Stomach smooth muscle (tissue), 2 donors: ENCODE results near the gene PLPPR3.
A peak's percentile ranks its signal among the peaks of the same experiment; 100 is the strongest.
"Not testable (repeated sequence)": the region's sequence is repeated elsewhere in the genome, so short reads cannot be mapped to it uniquely, and the experiment has no call there.

Experiments used
- H3K27ac ChIP-seq: one replicate; pipeline ENCODE4 v1.7.0; 2013; ENCODE audit warnings: mild to moderate bottlenecking, low read length, inconsistent platforms
- H3K27me3 ChIP-seq, 2 donors: one replicate each; pipeline ENCODE4 v1.7.0; 2013; ENCODE audit warnings: low read length in 2 of 2; ENCODE audit not compliant: insufficient read depth in 2 of 2, control insufficient read depth in 1 of 2
- H3K36me3 ChIP-seq, 2 donors: one replicate each; pipeline ENCODE4 v1.7.0; 2013; ENCODE audit warnings: low read length in 2 of 2; ENCODE audit not compliant: control insufficient read depth in 2 of 2, insufficient read depth in 2 of 2
- H3K4me1 ChIP-seq: one replicate; pipeline ENCODE4 v1.7.0; 2013; ENCODE audit warnings: low read length; ENCODE audit not compliant: control insufficient read depth, insufficient read depth
- H3K4me3 ChIP-seq, 2 donors: one replicate each; pipeline ENCODE4 v1.7.0; 2013; ENCODE audit warnings: low read length in 2 of 2
- H3K9ac ChIP-seq, 2 donors: one replicate each; pipeline ENCODE4 v1.7.0; 2013; ENCODE audit warnings: low read length in 2 of 2, mild to moderate bottlenecking in 1 of 2
- H3K9me3 ChIP-seq, 2 donors: one replicate each; pipeline ENCODE4 v1.7.0; 2013; ENCODE audit warnings: low read length in 2 of 2; ENCODE audit not compliant: control insufficient read depth in 2 of 2
- donor health status: healthy.
- donor health status: Pancreatic carcinoma.

PLPPR3 gene

GRCh38 chr19:862581-863314, 41.0 kb upstream of the PLPPR3 start:
- Histone ChIP-seq H3K27me3 (peaks cover 17 to 23% of the 10 kb centered on the region in 2 donors), H3K4me1 (peaks cover 28% of the 10 kb centered on the region), H3K4me3 (peak overlapping the region in 1 of 2 donors; percentile 3), H3K27ac (no peak overlapping the region), H3K36me3 (peaks cover 3 to 4% of the 10 kb centered on the region in 2 donors), H3K9ac (no peak overlapping the region), H3K9me3 (no peaks in the 10 kb centered on the region)

- Histone ChIP-seq H3K27ac (no peak overlapping the region), H3K4me1 (peaks cover 27% of the 10 kb centered on the region), H3K9ac (no peak overlapping the region), H3K9me3 (no peaks in the 10 kb centered on the region), H3K27me3 (peaks cover 17 to 23% of the 10 kb centered on the region in 2 donors), H3K4me3 (no peak overlapping the region), H3K36me3 (no peaks in the 10 kb centered on the region)
These were observed 40.2 kb upstream of the PLPPR3 start for GRCh38 chr19:861756-862580.

- no peak overlapping the region for H3K4me3 ChIP-seq
- H3K9me3 ChIP-seq = no peaks in the 10 kb centered on the region
- peaks cover 27% of the 10 kb centered on the region for H3K4me1 ChIP-seq
- no peak overlapping the region for H3K9ac ChIP-seq
- no peak overlapping the region for H3K27ac ChIP-seq
- peaks cover 17 to 23% of the 10 kb centered on the region in 2 donors for H3K27me3 ChIP-seq
- H3K36me3 ChIP-seq = no peaks in the 10 kb centered on the region
These were observed 39.5 kb upstream of the PLPPR3 start for GRCh38 chr19:861141-861755.

GRCh38 chr19:858868-859843, 37.4 kb upstream of the PLPPR3 start, which contains the start of gene CFD:
Gene CFD, plus strand, starts transcription at chr19:859664. Its CDS starts 26 bp downstream, at chr19:859690.
- H3K27me3 ChIP-seq = peaks cover 20 to 26% of the 10 kb centered on the region in 2 donors
- H3K27ac ChIP-seq = no peak within 1 kb of the TSS
- H3K9me3 ChIP-seq = no peaks in the 10 kb centered on the region
- H3K36me3 ChIP-seq = no peaks in the 10 kb centered on the region
- H3K9ac ChIP-seq = peak within 1 kb of the TSS in 1 of 2 donors; percentile 29
- H3K4me3 ChIP-seq = peak within 1 kb of the TSS in 1 of 2 donors; percentile 60
- peaks cover 26% of the 10 kb centered on the region for H3K4me1 ChIP-seq

- Histone ChIP-seq H3K9me3 (no peaks in the 10 kb centered on the region), H3K4me1 (peaks cover 19% of the 10 kb centered on the region), H3K4me3 (no peak overlapping the region), H3K36me3 (no peaks in the 10 kb centered on the region), H3K27ac (no peak overlapping the region), H3K27me3 (peaks cover 22 to 26% of the 10 kb centered on the region in 2 donors), H3K9ac (no peak overlapping the region)
These were observed 36.5 kb upstream of the PLPPR3 start for GRCh38 chr19:858284-858683.

- peaks cover 18% of the 10 kb centered on the region for H3K4me1 ChIP-seq
- no peak overlapping the region for H3K9ac ChIP-seq
- H3K9me3 ChIP-seq = no peaks in the 10 kb centered on the region
- no peaks in the 10 kb centered on the region for H3K36me3 ChIP-seq
- H3K27me3 ChIP-seq = peaks cover 25 to 28% of the 10 kb centered on the region in 2 donors
- no peak overlapping the region for H3K4me3 ChIP-seq
- H3K27ac ChIP-seq = no peak overlapping the region
These were observed 33.9 kb upstream of the PLPPR3 start for GRCh38 chr19:855566-856120.

GRCh38 chr19:855142-855541, 33.4 kb upstream of the PLPPR3 start:
- no peak overlapping the region for H3K27ac ChIP-seq
- peaks cover 25 to 26% of the 10 kb centered on the region in 2 donors for H3K27me3 ChIP-seq
- no peaks in the 10 kb centered on the region for H3K9me3 ChIP-seq
- H3K4me1 ChIP-seq = peaks cover 22% of the 10 kb centered on the region
- no peak overlapping the region for H3K9ac ChIP-seq
- H3K36me3 ChIP-seq = no peaks in the 10 kb centered on the region
- no peak overlapping the region for H3K4me3 ChIP-seq

GRCh38 chr19:854549-854948, 32.8 kb upstream of the PLPPR3 start:
- H3K9me3 ChIP-seq = no peaks in the 10 kb centered on the region
- peaks cover 21% of the 10 kb centered on the region in 2 donors for H3K27me3 ChIP-seq
- no peak overlapping the region for H3K9ac ChIP-seq

GRCh38 chr19:853614-854220, 32.0 kb upstream of the PLPPR3 start:
- not testable (repeated sequence) for H3K36me3 ChIP-seq, H3K4me3 ChIP-seq, H3K9me3 ChIP-seq, H3K9ac ChIP-seq, H3K27ac ChIP-seq
- H3K4me1 ChIP-seq = peaks cover 12% of the 10 kb centered on the region
- peaks cover 15 to 16% of the 10 kb centered on the region in 2 donors for H3K27me3 ChIP-seq

More at GRCh38 chr19:854549-854948, 32.8 kb upstream of the PLPPR3 start:
- Histone ChIP-seq H3K27ac (no peak overlapping the region), H3K4me3 (no peak overlapping the region), H3K4me1 (peaks cover 16% of the 10 kb centered on the region), H3K36me3 (no peaks in the 10 kb centered on the region)
